Upper lobe of right lung (tissue), 1 donor: ENCODE results near the gene CAMSAP2. TPM values are rescaled to one million over a fixed set of nuclear protein-coding genes. Genes with fewer than 3 reads are reported as not detected.

Source experiments
- ATAC-seq: fragments of 200-7000 bp; cut with Tn5 transposase; one replicate; pipeline ENCODE4 v1.9.1; 2020; ENCODE audit warnings: mild to moderate bottlenecking, moderate library complexity
- DNase-seq: peaks from one replicate; pipeline ENCODE4 v3.0.0-alpha.2; 2020
- H3K27ac ChIP-seq: fragments of 200-600 bp; one replicate; pipeline ENCODE4 v1.8.0; 2022
- H3K27me3 ChIP-seq: fragments of 200-600 bp; one replicate; pipeline ENCODE4 v1.8.0; 2022; ENCODE audit warnings: mild to moderate bottlenecking
- H3K36me3 ChIP-seq: fragments of 200-600 bp; one replicate; pipeline ENCODE4 v1.8.0; 2022
- H3K4me1 ChIP-seq: fragments of 200-600 bp; one replicate; pipeline ENCODE4 v1.8.0; 2022
- H3K4me3 ChIP-seq: fragments of 200-600 bp; one replicate; pipeline ENCODE4 v1.8.0; 2022; ENCODE audit warnings: mild to moderate bottlenecking
- H3K9me3 ChIP-seq: fragments of 200-600 bp; one replicate; pipeline ENCODE4 v1.8.0; 2022
- CTCF ChIP-seq: fragments of 200-600 bp; IDR thresholded peaks from one replicate; pipeline ENCODE4 v1.8.0; 2022; ENCODE audit warnings: antibody characterized with exemption
- intact Hi-C: fragments of 100-400 bp; cut with DNase I; formaldehyde crosslinking; loops from one replicate; pipeline ENCODE4 v1.11.0; 2022
- total RNA-seq: library from RNA; stranded (reverse); fragmentation: NEBNext Ultra II Directional; extraction: Animal tissue kit (Norgen Biotek cat#: 25700); gene quantifications from one replicate; pipeline ENCODE4 v1.2.1, GENCODE V29; 2021
- donor health status: DM: no; HTN: yes; CAD: no; lungs with severe emphysema.

The CAMSAP2 gene
- total RNA-seq, 1 donor from 2014 or later = 34.8 TPM

- ATAC-seq = no peak
- H3K27ac ChIP-seq = no peak overlapping the region
- no peak for DNase-seq
- H3K27me3 ChIP-seq = no peaks in the 10 kb centered on the region
- no peaks in the 10 kb centered on the region for H3K4me1 ChIP-seq
- TF ChIP-seq CTCF = no peak
- intact Hi-C loops = no loop called here
- H3K4me3 ChIP-seq = no peak overlapping the region
- H3K9me3 ChIP-seq = no peaks in the 10 kb centered on the region
- peaks cover 52% of the 10 kb centered on the region for H3K36me3 ChIP-seq
These were observed 118.1 kb downstream of the CAMSAP2 start for GRCh38 chr1:200856716-200857357.

GRCh38 chr1:200857804-200858203 lies 119.1 kb downstream of the CAMSAP2 start:
- ATAC-seq = no peak
- TF ChIP-seq CTCF = no peak
- intact Hi-C loops = no loop called here

GRCh38 chr1:200861937-200862647 lies 123.4 kb downstream of the CAMSAP2 start:
- no peak for TF ChIP-seq CTCF
- Histone ChIP-seq H3K27me3 (no peaks in the 10 kb centered on the region), H3K36me3 (peaks cover 27% of the 10 kb centered on the region), H3K4me3 (no peak overlapping the region), H3K4me1 (no peaks in the 10 kb centered on the region), H3K27ac (no peak overlapping the region), H3K9me3 (no peaks in the 10 kb centered on the region)
- intact Hi-C loops = no loop called here
- ATAC-seq (no peak), DNase-seq (no peak)

More at GRCh38 chr1:200857804-200858203, 119.1 kb downstream of the CAMSAP2 start:
- Histone ChIP-seq H3K27me3 (no peaks in the 10 kb centered on the region), H3K27ac (no peak overlapping the region), H3K9me3 (no peaks in the 10 kb centered on the region), H3K4me3 (no peak overlapping the region), H3K36me3 (peaks cover 54% of the 10 kb centered on the region), H3K4me1 (no peaks in the 10 kb centered on the region)
- no peak for DNase-seq

GRCh38 chr1:200862713-200863415 lies 124.2 kb downstream of the CAMSAP2 start:
- no peak overlapping the region for H3K27ac ChIP-seq
- TF ChIP-seq CTCF = no peak
- H3K36me3 ChIP-seq = peaks cover 19% of the 10 kb centered on the region
- no peaks in the 10 kb centered on the region for H3K9me3 ChIP-seq
- H3K4me1 ChIP-seq = no peaks in the 10 kb centered on the region
- H3K4me3 ChIP-seq = no peak overlapping the region
- no peak for DNase-seq
- no peak for ATAC-seq
- no peaks in the 10 kb centered on the region for H3K27me3 ChIP-seq
- intact Hi-C loops = no loop called here

GRCh38 chr1:200866116-200866515 lies 127.4 kb downstream of the CAMSAP2 start:
- no peak for TF ChIP-seq CTCF

More at GRCh38 chr1:200866116-200866515, 127.4 kb downstream of the CAMSAP2 start:
- intact Hi-C loops = no loop called here
- Histone ChIP-seq H3K9me3 (no peaks in the 10 kb centered on the region), H3K4me1 (no peaks in the 10 kb centered on the region), H3K27me3 (peaks cover 2% of the 10 kb centered on the region), H3K27ac (no peak overlapping the region), H3K4me3 (no peak overlapping the region), H3K36me3 (peaks cover 11% of the 10 kb centered on the region)
- no peak for ATAC-seq
- no peak for DNase-seq
